Measurements from ENCODE around the gene DSCAM.

Gene DSCAM

DNA sequence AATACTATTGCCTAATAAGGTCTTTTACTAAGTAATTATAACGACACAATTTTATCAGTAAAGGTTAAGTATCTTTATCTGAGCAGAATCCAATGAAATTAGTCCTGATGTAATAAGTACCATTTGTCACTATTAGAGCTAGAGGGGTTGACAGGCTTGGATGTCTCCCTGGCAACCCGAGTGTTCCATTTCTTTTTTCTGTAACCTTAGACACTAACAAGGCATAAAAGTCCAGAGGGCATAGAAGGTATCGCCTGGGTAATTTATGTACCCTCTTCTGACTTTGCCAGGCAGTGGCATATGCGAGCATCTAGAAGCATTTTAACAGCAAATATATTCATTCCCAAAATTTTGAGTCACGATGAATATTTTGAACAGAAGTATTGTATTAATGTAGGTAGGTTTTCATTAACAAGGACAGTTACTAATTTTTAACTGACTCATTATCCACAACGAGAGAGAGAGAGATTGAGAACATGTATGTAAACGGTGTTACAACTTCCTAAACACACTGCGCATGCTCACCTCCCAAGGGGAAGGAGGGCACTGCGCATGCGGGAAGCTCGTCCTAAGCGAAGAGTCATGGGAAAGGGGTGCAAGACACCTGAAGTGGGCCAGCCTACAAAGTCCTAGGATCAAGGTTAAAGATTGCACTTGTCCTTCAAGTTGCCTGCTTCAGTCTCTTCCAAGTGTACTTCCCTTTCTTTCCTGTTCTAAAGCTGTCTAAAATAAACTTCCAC is 423.9 kb downstream of the DSCAM start:
- TF ChIP-seq, protein P1, sequence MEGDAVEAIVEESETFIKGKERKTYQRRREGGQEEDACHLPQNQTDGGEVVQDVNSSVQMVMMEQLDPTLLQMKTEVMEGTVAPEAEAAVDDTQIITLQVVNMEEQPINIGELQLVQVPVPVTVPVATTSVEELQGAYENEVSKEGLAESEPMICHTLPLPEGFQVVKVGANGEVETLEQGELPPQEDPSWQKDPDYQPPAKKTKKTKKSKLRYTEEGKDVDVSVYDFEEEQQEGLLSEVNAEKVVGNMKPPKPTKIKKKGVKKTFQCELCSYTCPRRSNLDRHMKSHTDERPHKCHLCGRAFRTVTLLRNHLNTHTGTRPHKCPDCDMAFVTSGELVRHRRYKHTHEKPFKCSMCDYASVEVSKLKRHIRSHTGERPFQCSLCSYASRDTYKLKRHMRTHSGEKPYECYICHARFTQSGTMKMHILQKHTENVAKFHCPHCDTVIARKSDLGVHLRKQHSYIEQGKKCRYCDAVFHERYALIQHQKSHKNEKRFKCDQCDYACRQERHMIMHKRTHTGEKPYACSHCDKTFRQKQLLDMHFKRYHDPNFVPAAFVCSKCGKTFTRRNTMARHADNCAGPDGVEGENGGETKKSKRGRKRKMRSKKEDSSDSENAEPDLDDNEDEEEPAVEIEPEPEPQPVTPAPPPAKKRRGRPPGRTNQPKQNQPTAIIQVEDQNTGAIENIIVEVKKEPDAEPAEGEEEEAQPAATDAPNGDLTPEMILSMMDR (IDR thresholded peaks at IDR 0.05): no peak

DNA sequence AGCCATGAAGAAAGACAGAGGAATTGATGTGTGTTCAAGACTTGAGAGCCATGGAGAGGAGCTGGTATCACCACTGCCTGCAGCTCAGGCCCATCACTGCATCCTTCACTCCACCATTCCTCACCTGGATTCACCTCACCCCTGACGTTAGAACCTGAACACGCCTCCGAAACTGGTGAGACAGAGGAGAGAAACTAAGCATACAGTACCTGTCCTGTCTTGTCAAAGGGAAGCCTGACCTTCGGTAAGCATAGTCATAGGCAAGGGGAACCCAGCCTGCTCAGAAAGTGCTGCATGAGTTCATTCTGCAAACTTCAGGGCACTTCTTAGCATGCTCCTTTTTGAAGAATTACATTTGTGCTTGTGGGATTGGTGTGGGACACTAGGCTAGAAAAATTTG is 425.8 kb downstream of the DSCAM start:
- TF ChIP-seq, protein P1 (IDR thresholded peaks at IDR 0.05): no peak

DNA sequence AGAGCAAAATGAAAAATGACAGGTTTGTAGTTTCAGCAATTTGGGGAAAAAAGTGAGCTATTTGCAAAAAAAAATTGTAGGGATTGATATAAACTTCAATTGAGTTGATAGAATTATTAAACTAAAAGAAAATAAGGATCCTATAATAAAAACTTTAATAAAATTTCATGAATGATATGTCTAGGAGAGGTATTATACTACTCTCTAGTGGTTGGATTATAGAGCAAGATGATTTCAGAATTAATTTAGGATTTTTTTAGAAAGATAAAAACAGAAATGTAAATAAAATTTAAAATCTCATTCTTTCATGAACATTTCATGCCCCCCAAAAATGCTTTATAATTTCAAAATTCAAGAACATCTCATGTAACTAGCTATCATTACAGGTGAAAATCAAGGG is 430.4 kb downstream of the DSCAM start:
- TF ChIP-seq, protein P1 (IDR thresholded peaks at IDR 0.05): no peak

DNA sequence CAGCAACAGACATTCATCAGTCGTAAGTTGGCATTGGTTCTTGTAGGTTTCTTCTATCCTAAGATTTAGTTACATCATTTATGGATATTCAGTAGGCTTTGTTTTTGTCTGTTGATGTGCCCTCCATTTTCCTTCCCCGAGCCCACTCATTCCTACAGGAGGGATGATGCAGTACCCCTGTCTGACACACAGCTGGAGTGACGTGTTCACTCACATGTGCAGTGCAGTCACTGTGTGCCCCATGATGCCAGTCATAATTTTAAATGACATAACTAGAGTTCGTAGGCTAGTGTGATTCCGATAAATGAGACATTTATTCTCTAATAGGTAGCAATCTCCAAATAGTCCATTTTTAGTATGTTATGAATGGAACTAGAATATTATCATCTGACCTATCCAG is 438.4 kb downstream of the DSCAM start:
- TF ChIP-seq, protein P1 (IDR thresholded peaks at IDR 0.05): no peak

DNA sequence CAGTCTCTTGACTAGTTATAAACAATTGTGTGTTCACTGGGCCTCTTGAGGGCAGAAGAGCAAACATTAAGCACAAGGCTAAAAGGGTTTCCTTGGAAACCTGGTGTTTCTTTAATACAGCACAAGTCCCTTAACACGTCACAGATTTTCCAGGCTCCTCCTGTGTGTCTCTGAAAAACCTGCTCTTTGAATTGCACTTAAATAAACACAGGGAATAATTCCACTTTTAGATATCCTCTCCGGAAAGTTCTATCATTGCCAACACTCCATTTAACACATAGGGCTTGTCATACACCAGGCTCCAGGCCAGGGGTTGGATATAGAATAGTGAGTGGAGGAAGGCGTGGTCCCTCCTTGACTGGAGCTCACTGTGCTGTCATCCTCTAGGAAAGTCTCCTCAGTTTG is 442.6 kb downstream of the DSCAM start:
- TF ChIP-seq, protein P1 (IDR thresholded peaks at IDR 0.05): no peak

DNA sequence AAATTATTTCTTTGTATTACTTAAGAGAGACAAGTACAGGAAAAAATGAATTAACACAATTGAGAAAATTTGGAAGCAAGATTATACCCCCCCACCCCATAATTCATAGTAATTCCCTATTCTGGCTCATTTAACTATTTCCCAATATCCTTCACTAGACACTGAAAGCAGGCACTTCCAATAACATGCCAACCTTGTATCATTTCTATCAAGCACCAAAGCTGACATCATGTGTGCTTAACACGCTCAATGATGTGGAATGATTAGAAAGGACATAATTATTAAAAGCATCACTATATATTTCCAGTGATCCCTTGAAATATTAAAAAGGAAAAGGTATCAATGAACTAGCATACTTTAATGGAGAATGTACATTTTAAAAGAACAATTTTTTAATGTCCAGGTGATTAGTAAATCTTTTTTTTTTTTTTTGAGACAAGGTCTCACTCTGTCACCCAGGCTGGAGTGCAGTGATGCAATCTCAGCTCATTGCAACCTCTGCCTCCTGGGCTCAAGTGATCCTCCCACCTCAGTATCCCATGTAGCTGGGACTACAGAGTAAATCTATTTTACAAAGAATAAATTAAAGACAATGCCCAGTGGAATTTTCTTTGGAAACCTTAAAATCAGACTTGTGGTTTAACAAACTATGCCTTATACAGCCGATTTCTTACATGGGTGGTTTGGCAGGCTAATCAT is 443.9 kb downstream of the DSCAM start:
- TF ChIP-seq, protein P1 (IDR thresholded peaks at IDR 0.05): no peak

DNA sequence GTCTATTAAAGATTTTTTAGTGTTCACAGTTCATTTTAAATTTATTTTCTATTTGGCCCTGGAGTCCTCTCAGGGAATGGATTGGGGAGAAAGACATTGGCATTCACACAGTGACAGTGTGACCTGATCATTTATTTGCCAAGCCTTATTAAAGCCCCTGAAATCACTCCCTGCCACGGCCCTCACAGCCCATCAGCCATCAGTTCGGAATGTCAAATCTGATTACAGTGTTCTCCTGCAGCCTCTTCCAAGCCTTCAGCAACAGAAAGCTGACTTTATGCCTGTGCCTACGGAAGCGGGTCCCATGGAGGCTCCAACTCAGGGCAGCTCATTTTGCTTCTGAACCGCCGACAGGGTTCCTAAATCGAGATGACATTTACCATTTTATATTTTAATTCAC is 451.2 kb downstream of the DSCAM start:
- TF ChIP-seq, protein P1 (IDR thresholded peaks at IDR 0.05): no peak
